WTC11 (cell line): ENCODE measurements around the gene UBE2J2. TPM values are rescaled to one million over a fixed set of nuclear protein-coding genes. Genes with fewer than 3 reads are reported as not detected.

ENCODE experiments used
- ATAC-seq: fragments of 200-7000 bp; cut with Tn5 transposase; 2 replicates; pipeline ENCODE4 v1.10.0; 2021; ENCODE audit warnings: mild to moderate bottlenecking, moderate library complexity
- CTCF ChIA-PET: fragments of 300-600 bp; sonication (Branson Sonifier 250); formaldehyde crosslinking; loops from one replicate; lab custom pipeline; 2021; ENCODE audit warnings: antibody characterized with exemption; lab: Charles Lee
- POLR2A ChIA-PET: fragments of 350-600 bp; sonication (Branson Sonifier 250); formaldehyde crosslinking; loops from one replicate; lab custom pipeline; 2021; ENCODE audit warnings: antibody characterized with exemption; lab: Charles Lee
- DNase-seq: peaks from one replicate; pipeline ENCODE4 v3.0.0; 2021; ENCODE audit warnings: low spot score
- H3K27ac Mint-ChIP-seq: 2 replicates; pipeline ENCODE4 v1.8.0; 2021; ENCODE audit warnings: mixed read lengths
- H3K27me3 Mint-ChIP-seq: 2 replicates; pipeline ENCODE4 v1.8.0; 2021; ENCODE audit warnings: low read depth, mild to moderate bottlenecking, moderate library complexity, mixed read lengths
- H3K36me3 Mint-ChIP-seq: 2 replicates; pipeline ENCODE4 v1.8.0; 2021; ENCODE audit warnings: mixed read lengths
- H3K4me1 Mint-ChIP-seq: 2 replicates; pipeline ENCODE4 v1.8.0; 2022; ENCODE audit warnings: mixed read lengths
- H3K4me3 Mint-ChIP-seq: 2 replicates; pipeline ENCODE4 v1.8.0; 2021; ENCODE audit warnings: mild to moderate bottlenecking, moderate library complexity, mixed read lengths
- H3K9me3 Mint-ChIP-seq: 2 replicates; pipeline ENCODE4 v1.8.0; 2021; ENCODE audit warnings: mixed read lengths
- AFF4 ChIP-seq: sonication (generic); formaldehyde crosslinking; IDR thresholded peaks from 2 replicates; pipeline ENCODE4 v1.8.1; 2023; ENCODE audit warnings: mild to moderate bottlenecking, missing genetic modification reagents, borderline replicate concordance
- AR ChIP-seq: fragments of 250-450 bp; sonication (Bioruptor Pico); IDR thresholded peaks from 2 replicates; pipeline ENCODE4 v1.9.0; 2021; ENCODE audit warnings: mild to moderate bottlenecking
- ATF2 ChIP-seq: sonication (generic); formaldehyde crosslinking; IDR thresholded peaks from 2 replicates; pipeline ENCODE4 v1.8.1; 2022; ENCODE audit warnings: low read depth, missing genetic modification reagents, borderline replicate concordance
- CBFB ChIP-seq: sonication (generic); formaldehyde crosslinking; IDR thresholded peaks from 2 replicates; pipeline ENCODE4 v1.8.1; 2022; ENCODE audit warnings: mild to moderate bottlenecking, low read depth, missing genetic modification reagents
- ELF4 ChIP-seq: sonication (generic); formaldehyde crosslinking; IDR thresholded peaks from 2 replicates; pipeline ENCODE4 v1.8.1; 2022; ENCODE audit warnings: low read depth, mild to moderate bottlenecking, moderate library complexity, missing genetic modification reagents
- GRHL2 ChIP-seq: fragments of 250-450 bp; sonication (Bioruptor Pico); IDR thresholded peaks from 2 replicates; pipeline ENCODE4 v1.8.0; 2022; ENCODE audit warnings: mild to moderate bottlenecking, moderate library complexity; ENCODE audit not compliant: insufficient replicate concordance, severe bottlenecking
- GTF2I ChIP-seq: fragments of 250-450 bp; sonication (Bioruptor Pico); conservative IDR thresholded peaks from 2 replicates; pipeline ENCODE4 v1.4.0; 2021; ENCODE audit warnings: mild to moderate bottlenecking
- JAZF1 ChIP-seq: fragments of 250-450 bp; sonication (Bioruptor Pico); IDR thresholded peaks from 2 replicates; pipeline ENCODE4 v1.9.0; 2021; ENCODE audit warnings: moderate library complexity, mild to moderate bottlenecking, inconsistent platforms
- MAX ChIP-seq: sonication (generic); formaldehyde crosslinking; IDR thresholded peaks from 2 replicates; pipeline ENCODE4 v1.8.0; 2022; ENCODE audit warnings: mild to moderate bottlenecking, missing genetic modification reagents
- NFYB ChIP-seq: sonication (generic); formaldehyde crosslinking; conservative IDR thresholded peaks from 2 replicates; pipeline ENCODE4 v1.8.0; 2022; ENCODE audit warnings: low read depth, missing genetic modification reagents
- ZNF121 ChIP-seq: sonication (generic); formaldehyde crosslinking; IDR thresholded peaks from 2 replicates; pipeline ENCODE4 v1.8.0; 2023; ENCODE audit warnings: missing genetic modification reagents
- ZNF138 ChIP-seq: sonication (generic); formaldehyde crosslinking; conservative IDR thresholded peaks from 2 replicates; pipeline ENCODE4 v1.8.1; 2022; ENCODE audit warnings: mild to moderate bottlenecking, moderate library complexity, missing genetic modification reagents
- ZNF219 ChIP-seq: sonication (generic); formaldehyde crosslinking; IDR thresholded peaks from 2 replicates; pipeline ENCODE4 v1.8.0; 2023; ENCODE audit warnings: missing genetic modification reagents, mild to moderate bottlenecking, borderline replicate concordance
- ZNF281 ChIP-seq: sonication (generic); formaldehyde crosslinking; IDR thresholded peaks from 2 replicates; pipeline ENCODE4 v1.8.0; 2023; ENCODE audit warnings: mild to moderate bottlenecking, missing genetic modification reagents
- ZNF532 ChIP-seq: fragments of 250-450 bp; sonication (Bioruptor Pico); IDR thresholded peaks from 2 replicates; pipeline ENCODE4 v1.9.0; 2021; ENCODE audit warnings: mild to moderate bottlenecking, borderline replicate concordance
- total RNA-seq: library from RNA; stranded (reverse); gene quantifications from 3 replicates; pipeline ENCODE4 v1.2.3, GENCODE V29; 2021

The UBE2J2 gene
- total RNA-seq, 1 experiment from 2014 or later, result 72.2 TPM

- H3K9me3 Mint-ChIP-seq, result no peaks in the 10 kb centered on the region
- ChIA-PET CTCF (interaction anchor here (0.6 kb wide), 1 partner anchor 18 kb away, joined by 3 read pairs; no protein-coding TSS in a partner anchor), POLR2A (no interaction called here)
- H3K36me3 Mint-ChIP-seq, result no peaks in the 10 kb centered on the region
- H3K4me1 Mint-ChIP-seq, result no peaks in the 10 kb centered on the region
- TF ChIP-seq ZNF138 (CRISPR knock-in tag) (no peak), AR (CRISPR knock-in tag) (no peak), AFF4 (CRISPR knock-in tag) (no peak)
- DNase-seq (no peak), ATAC-seq (no peak)
- H3K27ac Mint-ChIP-seq, result no peak overlapping the region
- peaks cover 1% of the 10 kb centered on the region for H3K27me3 Mint-ChIP-seq
- no peak overlapping the region for H3K4me3 Mint-ChIP-seq
These were observed 61.9 kb downstream of the UBE2J2 start for GRCh38 chr1:1211541-1212441.

GRCh38 chr1:1210726-1211540 lies 62.7 kb downstream of the UBE2J2 start:
- ChIA-PET POLR2A (no interaction called here), CTCF (interaction anchor here (1.4 kb wide), 1 partner anchor 89 kb away, joined by 3 read pairs; no protein-coding TSS in a partner anchor)
- Mint-ChIP-seq H3K27ac (no peak overlapping the region), H3K4me1 (no peaks in the 10 kb centered on the region), H3K27me3 (peaks cover 4% of the 10 kb centered on the region), H3K9me3 (no peaks in the 10 kb centered on the region), H3K4me3 (no peak overlapping the region), H3K36me3 (no peaks in the 10 kb centered on the region)
- ATAC-seq (no peak), DNase-seq (no peak)
- TF ChIP-seq MAX, result no peak
- TF ChIP-seq ELF4 (CRISPR knock-in tag), result no peak
- TF ChIP-seq CBFB, result no peak
- no peak for TF ChIP-seq ATF2
- TF ChIP-seq NFYB (CRISPR knock-in tag), result no peak
- TF ChIP-seq JAZF1 (CRISPR knock-in tag), result no peak
- TF ChIP-seq ZNF281 (CRISPR knock-in tag), result no peak
- TF ChIP-seq ZNF532, result no peak
- TF ChIP-seq ZNF121, result no peak
- TF ChIP-seq ZNF219 (CRISPR knock-in tag), result no peak
- TF ChIP-seq GTF2I (CRISPR knock-in tag), result no peak
- no peak for TF ChIP-seq GRHL2 (CRISPR knock-in tag)
